Ammon's horn (tissue), 1 donor: ENCODE results near the gene MAP3K20.
"Not testable (repeated sequence)": the region's sequence is repeated elsewhere in the genome, so short reads cannot be mapped to it uniquely, and the experiment has no call there.

Experiments used
- DNase-seq: peaks from one replicate; pipeline ENCODE4 v3.0.0-alpha.2; 2016; ENCODE audit warnings: low spot score

Gene MAP3K20

DNA sequence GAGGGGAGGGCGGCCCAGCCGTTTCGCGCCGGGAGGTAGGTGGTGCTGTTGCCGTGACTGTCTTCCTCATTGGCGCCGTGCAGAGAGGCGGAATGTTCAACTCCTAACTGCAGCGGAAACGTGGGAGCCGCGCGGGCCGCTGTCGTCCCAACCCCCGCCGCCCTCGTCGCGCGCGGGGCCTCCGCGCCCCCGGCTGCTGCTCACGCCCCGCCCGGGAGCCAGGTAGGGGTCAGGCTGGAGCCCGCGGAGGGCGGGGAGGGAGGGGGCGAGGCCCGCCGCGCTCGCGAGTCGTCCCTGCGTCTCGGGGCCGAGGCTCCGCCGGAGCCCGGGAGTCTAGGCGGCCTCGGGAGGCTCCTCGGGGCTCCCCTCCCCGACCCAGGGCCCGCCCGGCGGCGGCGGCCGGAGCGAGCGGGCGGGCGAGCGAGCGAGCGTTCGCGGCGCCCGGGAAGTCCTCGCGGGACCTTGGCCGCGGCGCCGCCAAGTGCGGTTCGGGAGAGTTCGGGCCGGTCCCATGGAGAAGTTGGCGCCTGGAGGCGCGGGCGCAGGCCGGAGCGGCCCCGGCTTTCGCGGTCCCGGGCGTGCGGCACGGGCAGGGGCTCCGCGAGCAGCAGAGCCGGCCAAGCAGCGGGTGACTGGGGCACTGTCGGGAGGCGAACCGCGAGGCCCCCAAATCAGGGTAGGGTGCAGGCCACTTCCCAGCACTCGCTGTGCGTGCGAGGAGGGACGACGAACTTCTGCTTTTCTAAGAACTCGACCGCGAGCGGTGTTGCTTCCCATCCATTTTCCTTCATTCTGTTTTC lies at the start of gene MAP3K20:
TSS of gene MAP3K20 (plus strand) at position 66 of the 800 bp plus-strand sequence. CDS start 15,186 bp downstream, outside the sequence.
- DNase-seq, result peak; percentile 76

DNA sequence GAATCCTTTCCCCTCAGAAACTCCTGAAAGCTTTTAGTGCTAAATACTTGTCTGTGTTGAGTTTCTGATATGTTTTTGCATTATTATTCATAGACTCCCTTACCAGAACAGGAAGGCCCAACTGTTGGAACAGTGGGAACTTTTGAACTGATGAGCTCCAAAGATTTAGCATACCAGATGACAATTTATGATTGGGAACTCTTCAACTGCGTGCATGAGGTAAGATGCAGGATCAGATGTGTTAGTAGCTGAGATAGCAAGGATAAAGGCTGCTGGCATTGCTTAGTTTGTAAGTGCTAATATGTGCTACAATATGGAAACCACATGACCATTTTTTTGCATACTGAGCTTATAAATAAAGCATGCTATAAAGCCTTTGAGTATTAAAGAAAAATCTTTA lies 49.2 kb upstream of the MAP3K20 start:
- no peak for DNase-seq

DNA sequence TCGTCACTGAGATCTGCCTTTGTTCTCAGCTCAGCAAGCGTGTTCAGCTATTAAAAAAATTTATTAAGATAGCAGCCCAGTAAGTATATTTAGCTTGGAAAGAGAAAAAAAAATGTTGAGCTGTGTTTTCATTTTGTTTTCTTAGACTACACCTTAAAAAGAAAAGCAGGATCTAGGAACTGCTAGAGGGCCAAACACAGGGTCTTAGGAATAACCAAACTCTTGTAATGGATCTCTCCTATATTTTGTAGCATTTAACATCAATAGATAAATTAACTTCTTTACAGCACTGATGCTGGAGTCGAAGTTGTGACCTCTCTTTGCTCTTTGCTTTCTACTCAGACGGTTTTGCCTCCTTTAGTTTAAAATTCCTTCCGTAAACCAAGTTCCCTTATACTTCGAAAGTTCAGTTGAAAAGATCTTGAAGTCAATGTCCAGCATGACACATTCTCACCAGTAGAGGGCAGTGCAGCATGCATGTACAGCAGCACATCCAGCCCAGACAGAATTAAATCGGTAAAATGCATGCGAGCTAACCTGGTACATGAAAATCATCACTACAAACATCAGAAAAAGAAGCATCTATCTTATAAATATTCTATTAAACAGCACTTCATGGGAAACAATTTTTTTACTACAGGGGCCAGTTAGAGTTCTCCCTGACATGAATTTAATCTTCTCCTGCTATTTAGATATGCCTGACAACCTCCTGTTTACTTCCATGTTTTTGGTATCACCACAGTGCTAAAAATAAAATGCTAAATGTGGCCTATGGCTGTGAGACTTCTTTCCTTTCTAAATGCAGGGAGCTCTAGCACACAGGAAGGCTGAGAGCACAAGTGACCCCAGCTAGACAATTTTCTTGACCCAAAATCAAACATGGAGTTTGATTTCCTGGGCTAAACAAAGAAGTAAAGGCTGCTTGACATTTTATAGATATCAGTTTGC lies 48.2 kb upstream of the MAP3K20 start:
- DNase-seq, result peak; percentile 95

DNA sequence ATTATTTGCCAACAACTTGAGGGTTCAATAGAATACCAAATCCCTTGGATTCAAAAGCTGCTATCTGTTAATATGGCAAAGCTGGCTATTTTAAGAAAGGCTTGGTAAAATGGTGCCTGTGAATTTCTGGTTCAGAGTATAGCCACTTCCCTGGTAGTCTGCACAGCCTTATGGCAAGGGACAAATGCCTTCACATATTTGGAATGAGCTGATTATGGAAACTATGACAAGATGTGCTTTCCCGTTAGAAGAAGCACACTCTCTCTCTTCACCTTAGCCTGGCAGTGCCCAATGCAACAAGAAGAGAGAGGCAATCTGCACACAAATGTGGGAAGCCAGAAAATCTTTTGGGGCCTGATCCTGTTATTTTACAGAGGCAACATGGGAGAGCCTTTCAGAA lies 47.5 kb upstream of the MAP3K20 start:
- DNase-seq, result no peak

DNA sequence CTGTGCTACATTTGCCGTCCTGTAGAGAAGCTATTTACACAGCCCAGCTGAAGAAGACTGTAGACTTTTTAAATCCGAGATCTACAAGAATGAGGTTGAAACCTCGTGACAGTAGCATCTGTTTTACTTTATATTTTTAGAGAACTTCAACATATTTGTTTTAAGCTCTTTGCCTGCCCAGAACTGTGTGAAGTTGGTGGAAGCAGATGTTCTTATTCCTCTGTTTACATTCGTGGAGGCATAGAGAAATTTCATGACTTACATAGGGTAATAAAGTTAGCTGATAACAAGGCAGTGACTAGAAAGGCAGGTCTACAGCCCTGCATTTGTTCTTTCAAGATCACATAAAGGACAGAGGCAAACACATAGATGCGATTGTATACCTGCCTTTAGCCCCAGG lies 47.0 kb upstream of the MAP3K20 start:
- no peak for DNase-seq

DNA sequence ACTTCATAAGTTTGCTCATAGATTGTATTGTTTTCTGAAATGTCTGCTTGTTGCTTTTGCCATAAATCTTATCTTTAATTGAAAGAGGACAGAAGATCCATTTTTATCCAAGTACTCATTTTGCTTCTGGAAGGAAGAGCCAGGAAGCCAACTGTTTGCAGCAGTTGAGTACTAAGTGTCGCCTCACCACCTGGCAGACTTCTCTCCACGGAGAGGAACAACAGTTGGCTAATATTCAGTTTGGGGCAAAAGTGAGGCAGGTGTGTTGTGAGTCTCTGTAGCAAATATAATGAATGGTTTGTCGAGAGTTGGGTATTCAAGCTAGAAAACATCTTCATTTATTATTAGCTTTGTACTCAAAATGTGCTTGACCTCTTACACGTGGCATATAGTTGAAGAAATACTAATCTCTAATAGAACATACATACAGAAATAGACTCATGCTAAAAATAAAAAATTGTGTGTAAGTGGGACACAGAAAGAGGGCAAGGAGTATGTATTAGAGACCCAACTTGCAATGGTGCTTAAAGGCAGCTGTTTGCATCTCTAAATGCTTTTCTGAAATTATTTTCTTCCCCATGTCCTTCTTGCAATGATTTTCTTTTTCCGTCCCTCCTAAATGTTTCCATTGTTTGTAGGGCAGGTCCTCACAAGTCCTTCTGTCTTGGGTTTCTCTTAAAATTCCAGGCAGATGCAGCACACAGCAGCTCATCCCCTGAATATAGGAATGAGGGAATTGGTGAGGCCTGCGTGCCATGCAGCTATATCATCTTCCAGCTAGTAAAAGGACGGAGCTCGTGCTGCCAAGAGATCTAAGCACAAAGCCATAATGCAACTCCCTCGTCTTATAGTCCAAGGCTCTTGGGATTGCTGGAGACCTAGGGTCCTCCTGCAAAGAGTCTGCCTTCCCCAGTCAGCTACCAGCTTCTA lies 44.8 kb upstream of the MAP3K20 start:
- no peak for DNase-seq

DNA sequence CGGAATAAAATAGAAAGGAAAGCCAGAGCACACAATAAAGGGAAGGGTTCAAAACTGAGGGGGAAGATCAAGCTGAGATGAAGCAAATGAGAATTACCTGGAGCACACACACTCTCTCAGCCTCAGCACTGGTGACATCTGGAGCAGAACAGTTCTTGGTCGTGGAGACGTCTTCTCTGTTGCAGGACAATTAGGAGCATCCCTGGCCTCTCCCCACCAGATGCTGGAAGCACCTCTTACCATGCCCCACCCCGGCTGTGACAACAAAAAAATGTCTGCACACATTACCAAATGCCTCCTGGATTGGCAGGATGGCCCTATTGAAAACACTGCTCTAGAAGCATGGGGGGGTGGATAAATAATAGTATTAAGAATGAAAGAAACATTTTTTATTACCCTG lies 43.6 kb upstream of the MAP3K20 start:
- DNase-seq, result no peak

DNA sequence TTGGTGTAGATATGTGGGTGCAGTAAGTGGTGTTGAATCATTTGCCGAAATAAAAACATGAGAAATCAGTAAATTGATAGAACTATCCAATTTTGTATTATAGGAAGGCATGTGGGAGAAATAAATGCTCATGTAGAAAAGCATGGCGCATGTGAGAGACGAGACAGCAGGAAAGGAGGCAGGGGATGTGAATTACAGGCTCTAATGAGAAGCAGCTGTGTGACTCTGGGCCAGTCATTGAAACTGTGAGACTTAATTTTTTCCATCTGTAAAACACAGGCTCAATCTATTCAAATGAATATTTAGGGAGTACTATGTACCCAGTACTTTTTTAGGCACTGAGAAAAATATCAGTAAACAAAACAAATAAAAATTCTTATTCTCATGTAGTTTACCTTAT lies 42.6 kb upstream of the MAP3K20 start:
- DNase-seq, result no peak

DNA sequence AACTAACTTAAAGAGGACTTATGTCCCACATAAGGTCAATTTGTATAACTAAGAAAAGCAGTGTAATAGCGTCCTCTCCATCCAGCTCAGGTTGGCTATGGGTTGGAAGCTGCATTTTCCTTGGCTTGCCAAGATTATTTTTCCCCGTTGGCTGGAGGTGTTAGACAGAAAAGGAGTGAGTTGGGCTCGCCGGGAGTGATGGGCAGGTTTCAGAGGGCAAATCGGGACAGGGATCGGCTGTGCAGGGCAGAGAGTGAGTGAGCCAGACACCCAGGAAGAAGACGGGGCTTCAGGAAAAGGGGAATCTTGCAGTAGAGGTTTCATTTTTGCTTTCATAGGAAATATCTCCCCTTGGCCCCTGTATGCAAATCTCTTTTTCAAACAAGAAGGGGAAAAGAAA lies 41.5 kb upstream of the MAP3K20 start:
- DNase-seq, result no peak

DNA sequence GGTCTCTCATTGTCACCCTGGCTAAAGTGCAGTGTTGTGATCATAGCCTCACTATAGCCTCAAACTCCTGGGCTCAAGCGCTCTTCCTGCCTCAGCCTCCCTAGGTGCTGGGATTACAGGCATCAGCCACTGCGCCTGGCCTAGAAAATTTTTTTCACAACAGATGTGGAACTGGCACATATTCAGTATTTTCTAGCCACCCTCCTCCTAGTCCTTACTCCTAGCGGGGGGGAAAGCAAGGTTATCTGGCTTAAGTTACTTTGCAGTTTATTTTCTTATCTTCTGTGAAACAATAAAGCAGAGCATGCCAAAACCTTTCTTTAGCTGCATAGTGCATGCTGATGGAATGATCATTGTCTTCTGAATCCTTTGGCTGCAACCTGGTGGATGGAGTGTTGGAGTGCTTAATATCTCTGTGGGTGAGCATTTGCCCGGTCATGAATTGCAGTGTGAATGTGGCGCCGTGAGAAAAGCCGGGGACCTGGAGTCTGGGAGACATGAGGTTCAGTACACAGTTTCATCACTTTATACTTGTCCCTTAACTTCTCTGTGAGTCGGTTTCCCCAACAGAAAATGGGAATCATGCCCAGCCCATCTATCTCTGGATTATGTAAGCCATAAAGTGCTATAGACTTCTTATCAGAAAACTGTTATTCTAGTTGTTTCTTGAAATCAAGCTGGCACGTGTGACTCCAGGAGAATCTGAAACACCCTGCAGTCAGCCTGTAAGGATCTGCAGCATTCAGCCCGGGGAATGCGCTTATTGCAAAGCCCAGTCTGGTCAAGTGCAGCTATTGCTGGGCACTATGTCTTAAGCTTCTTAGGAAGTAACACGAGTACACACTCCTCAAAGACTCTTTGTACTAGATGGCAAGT lies 38.2 kb upstream of the MAP3K20 start:
- no peak for DNase-seq

DNA sequence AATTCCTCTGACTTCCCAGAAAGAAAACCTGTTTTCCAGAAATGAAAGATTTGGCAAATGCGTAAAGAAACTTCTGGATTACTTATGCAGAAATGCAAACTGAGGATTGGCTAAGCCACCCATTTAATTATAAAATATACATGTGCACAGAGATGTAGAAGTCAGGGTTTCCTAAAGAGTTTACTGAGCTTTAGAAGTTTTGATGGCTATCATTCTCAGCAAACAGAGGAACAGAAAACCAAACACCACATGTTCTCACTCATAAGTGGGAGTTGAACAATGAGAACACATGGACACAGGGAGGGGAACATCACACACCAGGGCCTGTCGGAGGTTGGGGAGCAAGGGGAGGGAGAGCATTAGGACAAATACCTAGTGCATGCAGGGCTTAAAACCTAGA lies 37.4 kb upstream of the MAP3K20 start:
- not testable (repeated sequence) for DNase-seq

DNA sequence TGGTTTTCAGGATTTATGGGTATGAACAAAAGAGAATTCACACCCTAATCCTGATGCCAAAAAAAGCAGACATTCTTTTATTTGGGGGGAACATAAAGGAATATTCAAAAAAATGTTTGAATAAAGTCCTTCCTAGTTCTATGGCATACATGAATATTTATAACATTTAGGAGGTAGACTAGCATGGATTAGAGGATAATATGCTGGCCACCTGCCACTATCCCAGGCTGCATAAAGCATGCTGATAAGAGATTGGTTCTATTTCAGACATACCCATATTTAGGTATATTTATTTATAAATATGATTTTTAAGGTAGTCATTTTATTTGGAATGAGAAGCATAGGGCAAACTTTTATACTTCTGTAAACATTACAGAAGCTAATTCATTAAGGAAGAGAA lies 34.9 kb upstream of the MAP3K20 start:
- no peak for DNase-seq

DNA sequence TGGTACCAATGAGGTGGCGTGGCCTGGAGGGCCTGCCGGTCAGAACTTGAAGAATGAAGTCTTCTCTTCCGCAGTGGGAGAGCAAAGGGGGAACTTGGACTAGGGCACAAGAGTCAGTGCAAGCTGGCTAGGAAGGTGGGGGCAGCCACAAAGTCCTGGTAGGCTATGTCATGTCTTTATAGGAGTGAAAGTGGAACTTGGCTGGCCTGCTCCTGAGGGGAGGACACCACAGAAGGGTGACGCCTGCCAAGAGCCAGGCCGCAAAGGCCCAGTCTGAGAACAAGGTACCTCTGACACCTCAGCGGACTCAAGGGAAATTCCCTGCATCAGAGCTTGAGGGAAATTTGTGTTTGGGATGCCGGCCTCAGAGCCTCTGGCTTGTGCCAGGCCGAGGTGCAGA lies 32.2 kb upstream of the MAP3K20 start:
- peak; percentile 74 for DNase-seq

DNA sequence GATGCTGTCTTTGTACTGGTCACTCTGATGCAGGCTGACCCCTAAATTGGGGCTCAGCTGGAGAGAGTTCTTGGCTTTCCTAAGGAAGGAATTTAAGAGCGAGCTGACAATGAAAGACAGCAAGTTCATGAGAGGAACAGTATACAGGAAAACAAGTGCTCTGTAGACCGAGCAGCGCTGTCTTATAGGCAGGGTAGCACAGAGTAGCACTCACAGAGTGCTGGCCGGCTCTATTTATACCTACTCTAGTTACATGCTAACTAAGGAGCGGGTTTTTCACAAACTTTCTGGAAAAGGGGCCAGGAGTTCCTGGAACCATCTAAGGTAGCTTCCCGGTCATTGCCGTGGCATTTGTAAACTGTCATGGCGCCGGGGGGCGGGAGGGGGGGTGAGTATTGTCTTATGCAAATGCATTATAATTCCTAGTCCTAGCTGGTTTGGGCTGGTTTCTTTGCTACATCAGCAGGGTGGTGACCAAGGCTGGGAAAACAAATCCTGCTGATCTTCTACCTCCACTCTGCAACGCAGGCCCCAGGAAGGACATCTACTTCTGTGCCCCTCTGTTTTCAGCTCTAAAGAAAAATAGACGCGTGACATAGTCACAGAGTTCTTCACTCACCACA lies 31.6 kb upstream of the MAP3K20 start:
- DNase-seq, result no peak

DNA sequence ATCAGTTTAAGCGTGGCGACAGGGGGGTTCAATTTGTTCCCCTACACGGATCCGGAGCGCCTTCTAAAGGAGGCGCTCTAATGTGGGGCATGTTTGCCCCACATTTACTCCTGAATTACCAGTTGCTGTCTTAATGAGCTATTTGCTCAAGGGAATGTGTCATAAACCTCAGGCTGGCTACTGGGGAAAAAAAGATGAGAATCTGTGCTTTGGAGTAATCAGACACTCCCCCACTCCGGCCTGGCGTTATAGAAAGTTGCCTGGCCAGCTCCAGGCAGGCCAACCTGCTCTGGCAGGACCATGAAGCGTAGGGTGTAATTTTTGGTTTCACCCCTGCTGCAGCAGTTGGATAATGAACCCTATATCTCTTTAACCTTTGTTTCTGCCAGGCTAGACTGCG lies 31.0 kb upstream of the MAP3K20 start:
- DNase-seq, result no peak

DNA sequence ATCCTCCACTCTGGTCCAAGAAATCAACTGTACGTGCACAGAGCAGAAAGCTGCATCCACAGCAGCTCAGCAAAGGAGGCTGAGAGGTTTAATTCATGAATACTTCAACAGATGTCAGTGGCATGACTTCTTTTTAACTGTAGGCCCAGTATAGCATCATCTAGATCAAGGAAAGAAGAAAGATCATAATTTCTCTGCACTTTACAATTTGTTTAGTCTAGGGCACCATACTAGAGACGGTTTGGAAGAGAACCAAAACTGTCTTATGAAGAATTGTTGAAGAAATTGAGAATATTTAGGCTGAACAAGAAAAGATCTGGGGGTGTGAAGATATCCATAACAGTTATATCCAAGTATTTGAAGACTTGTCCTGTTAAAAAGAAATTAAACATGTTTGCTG lies 30.5 kb upstream of the MAP3K20 start:
- no peak for DNase-seq

DNA sequence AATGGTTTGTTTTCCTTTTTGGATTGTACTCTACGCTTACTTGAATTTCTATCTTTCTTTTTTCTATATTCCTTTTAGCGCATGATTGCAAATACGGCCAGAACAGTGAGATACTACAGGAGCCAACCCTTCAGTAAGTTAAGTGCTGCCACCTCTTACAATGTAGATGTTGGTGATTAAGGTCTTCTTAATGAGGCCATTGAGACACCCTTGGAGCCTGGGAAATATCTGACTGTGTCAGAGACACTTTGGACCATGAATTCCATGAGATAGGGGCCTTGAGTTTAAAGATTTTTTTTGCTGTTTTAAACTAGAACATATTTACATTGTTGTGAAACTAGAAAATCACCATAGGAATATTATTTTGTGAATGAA lies 27.1 kb upstream of the MAP3K20 start:
- DNase-seq, result no peak

DNA sequence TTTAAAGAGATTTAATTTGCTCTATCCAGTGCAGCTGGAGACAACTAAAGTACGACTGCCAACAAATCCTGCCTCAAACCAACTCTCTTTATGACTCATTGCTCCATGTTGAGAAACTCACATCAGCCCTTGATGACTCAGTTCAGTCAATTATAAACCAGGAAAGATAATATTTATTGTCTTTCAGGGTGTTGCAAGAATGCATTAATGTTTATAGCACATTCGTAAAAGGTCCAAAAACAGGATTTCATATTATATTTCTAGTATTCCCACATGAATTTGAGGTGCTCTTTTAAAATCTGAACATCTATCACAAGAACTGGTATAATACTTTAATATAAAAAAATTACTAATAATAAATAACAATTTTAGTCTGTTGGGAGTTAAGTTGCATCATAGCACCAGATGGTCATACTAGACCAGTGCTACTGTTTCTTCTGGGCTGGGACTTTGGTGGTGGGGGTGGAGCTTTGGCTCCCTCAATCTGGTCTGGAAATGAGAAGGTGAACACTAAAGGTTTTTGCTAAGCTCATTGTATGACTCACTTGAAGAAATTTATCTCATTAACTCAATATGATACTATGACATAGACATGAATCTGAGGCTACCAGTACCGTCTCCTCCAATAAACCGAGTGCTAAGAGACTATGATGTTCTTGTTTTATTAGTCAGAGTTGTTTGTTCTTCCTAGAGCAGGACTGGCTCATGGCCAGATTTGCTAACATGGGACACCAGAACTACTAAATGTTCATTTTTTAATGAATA lies 26.6 kb upstream of the MAP3K20 start:
- peak; percentile 63 for DNase-seq

DNA sequence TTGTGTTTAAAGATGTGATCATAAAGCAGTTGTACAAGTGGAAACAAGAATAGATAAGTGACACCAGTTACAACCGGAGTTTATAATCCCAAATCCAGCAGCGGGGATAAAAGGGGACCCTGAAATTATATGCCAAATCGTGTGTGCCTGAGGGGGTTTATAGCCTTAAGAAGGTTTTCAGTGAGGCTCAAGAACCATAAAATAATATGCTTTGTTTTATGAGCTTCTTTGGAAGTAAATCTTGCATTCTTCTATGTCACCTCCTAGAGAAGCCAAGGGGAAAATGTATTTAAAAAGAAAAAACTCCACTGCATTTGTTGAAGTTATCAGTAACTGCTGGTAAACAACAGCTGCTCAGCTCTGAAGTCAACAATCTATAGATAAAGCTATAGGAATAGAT lies 25.8 kb upstream of the MAP3K20 start:
- no peak for DNase-seq

DNA sequence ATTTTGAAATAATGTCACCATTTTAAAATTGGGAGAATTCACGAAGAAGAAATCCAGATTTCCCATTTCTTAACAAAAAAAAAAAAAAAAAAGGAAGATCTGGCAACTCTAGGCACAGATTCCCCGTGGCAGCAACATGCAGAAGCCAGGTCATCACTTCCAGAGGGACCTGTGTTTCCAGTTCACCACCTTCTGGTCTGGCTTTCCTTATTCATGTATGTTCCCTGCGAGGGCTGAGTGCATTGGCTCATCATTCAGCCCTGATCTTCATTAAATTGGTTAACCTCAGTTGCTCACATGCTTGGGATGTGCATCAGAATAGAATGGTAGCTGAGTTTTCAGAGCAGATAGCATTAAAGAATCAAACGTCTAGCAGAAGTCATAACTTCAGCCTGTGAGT lies 25.0 kb upstream of the MAP3K20 start:
- DNase-seq, result no peak
